ENCODE measurements around the gene NXPE3.
"Not testable (repeated sequence)": the region's sequence is repeated elsewhere in the genome, so short reads cannot be mapped to it uniquely, and the experiment has no call there.

Gene NXPE3

DNA sequence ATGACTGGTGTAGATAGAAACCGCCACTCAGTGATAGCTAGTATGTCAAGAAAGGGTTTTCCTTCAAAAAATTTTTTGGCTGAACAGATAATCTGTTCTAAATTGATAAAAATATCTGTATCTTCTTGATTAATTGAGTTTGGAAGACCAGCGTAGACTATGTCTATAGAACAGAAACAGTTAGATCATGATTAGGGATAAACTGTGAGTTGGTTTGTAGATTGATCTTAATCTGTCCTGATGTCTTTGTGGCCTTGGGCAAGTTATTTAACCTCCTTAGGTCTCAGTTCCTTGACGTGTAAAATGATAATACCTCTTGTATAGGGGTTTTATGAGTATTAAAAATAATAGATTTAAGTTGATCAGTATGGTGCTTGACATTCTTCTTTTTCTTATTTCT, 75.0 kb downstream of the NXPE3 start:
- no peak for DNase-seq

DNA sequence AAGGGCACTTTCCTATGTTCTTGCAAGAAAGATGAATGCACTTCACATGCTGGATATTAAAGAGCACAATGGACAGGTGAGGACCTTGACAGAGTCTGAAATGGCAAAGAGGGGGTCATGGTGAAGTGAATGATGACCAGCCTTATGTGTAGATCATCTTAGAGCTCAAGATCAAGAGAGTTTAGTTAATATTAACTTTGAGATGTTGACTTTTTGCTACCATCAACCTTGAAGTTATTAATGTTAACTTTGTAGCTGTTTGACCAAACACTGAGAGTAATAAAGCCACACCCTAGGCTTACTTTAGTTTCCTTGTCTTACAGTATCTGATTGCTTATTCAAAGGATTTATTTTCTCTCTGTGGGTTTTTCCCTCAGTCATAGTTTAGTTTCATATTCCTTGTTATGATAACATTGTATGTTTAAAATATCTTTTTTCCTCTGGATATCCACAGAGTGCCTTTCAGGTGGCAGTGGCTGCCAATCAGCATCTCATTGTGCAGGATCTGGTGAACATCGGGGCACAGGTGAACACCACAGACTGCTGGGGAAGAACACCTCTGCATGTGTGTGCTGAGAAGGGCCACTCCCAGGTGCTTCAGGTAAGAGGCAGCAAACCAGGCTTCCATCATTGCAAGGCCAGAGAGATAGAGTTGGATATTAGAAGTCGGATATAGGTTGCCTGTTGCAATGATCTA, 75.7 kb downstream of the NXPE3 start:
- no peak for DNase-seq

DNA sequence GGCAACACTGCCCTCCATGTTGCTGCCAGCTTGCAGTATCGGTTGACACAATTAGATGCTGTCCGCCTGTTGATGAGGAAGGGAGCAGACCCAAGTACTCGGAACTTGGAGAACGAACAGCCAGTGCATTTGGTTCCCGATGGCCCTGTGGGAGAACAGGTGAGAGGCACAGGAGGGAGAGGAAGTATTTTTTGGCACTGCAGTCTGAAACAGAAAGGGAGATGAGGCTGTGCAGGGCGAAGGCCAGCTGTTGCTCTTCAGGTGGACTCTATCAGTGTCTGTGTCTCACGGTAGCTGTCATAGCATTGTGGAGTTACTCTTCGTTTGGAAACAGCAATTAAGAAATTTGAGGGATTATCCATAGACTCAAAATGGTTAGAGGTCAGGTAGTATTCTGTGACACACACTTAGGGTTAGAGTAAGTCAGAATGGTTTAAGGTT, 78.3 kb downstream of the NXPE3 start:
- no peak for DNase-seq

DNA sequence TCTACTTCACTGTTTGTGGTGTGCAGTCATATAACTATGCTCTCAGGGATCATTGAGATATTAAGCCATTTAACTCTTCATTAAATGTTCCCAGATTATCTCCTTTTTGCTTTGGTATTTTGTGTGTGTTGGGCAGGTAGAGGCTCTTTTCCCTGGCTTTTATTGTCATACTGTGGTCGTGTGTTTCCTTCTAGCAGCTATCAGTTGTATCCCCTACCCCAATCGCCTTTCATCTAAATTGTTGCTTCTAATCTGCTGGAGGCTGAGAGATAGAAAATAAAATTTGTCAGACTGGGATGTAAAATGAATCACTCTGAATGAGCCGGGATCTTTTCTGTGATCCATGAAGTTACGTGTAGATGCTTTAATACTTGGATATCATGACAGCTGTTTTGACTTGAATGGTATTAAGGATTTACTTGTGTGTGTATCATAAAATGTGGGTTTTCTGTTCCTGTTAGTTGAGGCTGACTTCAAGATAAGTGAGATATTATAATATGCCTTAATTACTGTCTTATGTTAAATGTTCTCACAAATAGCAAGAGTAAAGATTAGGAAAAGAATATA, 79.5 kb downstream of the NXPE3 start:
- DNase-seq = no peak

DNA sequence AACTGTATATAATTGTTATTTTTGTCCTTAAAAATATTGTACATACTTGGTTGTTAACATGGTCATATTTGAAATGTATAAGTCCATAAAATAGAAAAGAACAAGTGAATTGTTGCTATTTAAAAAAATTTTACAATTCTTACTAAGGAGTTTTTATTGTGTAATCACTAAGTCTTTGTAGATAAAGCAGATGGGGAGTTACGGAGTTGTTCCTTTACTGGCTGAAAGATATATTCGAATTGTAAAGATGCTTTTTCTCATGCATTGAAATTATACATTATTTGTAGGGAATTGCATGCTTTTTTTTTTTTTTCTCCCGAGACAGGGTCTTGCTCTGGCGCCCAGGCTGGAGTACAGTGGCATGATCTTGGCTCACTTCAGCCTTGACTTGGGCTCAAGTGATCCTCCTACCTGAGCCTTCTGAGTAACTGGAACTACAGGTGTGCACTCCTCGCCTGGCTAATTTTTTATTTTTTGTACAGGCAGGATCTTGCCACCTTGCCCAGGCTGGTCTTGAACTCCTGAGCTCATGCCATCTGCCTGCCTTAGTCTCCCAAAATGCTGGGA, 81.0 kb downstream of the NXPE3 start:
- DNase-seq = no peak

DNA sequence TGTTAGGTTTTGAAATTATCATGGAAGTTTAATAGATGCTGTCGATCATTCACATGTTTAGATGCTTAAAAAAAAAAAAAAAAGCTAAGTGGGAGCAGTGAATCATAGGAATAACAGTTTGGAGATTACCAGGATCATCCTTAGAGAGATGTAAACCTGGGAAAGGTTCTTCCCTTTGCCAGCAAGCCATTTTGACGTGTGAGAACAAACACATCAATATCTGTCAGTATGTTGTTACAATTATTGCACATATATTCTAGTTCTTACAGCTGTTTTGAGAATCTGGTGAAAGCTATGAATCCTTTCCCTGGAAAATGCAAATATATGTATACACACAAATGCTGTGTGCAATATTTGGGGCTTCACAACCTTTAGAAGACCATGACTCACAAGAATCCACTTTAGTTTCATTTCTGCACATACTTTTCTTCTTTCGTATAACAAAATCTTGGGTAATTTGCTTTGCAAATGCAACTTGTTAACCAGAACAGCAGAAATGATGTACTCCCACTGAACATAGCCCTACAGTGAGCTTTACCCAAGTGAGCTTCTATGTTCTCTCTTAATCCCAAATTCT, 82.3 kb downstream of the NXPE3 start:
- no peak for DNase-seq

DNA sequence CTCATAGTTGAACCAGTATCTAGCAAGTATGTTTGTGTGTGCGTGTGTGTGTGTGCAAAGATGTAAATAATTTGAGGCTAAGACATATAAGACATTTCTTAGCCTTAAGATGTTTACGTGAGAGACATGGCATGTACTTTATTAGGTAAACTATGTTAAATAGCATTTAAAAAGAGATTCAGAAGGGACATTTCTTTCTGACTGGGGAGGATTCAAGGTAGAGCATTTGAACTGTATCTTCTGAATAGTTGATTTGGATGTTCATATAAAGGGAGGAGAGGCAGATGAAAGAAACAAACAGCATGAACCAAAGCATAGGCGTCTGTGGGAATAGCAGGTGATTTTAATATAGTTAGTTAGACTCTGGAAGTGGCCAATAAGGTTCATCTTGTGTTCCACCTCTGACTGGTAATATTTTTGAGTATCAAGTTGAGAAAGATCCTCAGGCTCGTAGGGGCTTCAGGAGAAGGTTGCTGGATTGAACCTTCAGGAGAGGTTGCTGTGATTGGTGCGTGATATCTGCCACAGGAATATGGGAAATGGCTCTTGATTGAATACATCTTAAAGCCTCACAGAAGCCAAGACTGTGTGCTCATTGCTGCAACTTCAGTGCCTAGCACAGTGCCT, 82.9 kb downstream of the NXPE3 start:
- DNase-seq = no peak

DNA sequence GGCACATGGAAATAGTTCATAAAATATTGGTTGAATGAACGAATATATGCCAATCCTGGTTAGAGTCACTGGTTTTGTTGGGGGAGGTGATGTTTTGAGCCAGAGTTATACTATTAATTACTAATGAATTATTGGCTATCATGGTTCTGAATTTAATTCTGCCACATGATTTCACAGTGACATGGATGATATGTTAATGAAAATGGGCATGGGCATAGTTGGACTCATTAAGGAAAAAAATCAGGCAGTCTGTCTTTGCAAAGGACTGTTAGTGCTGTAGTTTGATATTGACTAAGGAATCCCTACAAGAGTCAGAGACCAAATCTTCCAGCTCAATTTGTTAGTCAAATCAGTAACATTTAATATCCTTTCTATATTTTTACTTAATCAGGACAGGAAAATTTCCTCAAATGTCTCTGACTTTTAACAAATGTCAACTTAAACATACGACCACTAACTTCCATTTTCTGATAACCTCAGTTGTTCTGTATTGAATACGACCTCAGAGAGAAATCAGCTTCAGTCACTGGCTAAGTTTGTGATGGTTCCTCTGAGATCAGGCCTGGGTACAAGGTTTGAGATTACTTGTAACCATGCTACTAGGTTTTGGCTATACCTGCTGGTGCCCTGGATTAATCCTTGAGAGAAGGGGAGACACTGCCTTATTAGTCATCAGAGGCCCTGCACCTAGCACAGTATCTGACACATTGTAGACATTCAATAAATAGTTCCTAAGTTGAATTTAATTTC, 83.6 kb downstream of the NXPE3 start:
- no peak for DNase-seq

DNA sequence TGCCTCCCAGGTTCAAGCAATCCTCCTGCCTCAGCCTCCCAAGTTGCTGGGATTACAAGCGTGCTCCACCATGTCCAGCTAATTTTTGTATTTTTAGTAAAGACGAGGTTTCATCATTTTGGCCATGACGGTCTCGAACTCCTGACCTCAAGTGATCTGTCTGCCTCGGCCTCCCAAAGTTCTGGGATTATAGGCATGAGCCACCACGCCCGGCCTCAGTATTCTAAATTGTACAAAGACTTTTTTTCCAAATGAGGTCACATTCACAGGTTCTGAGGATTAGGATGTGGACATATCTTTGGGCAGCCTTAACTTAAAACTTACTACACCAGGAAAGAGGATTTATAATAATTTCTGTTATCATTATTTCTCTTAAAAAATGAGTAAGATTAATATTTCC, 85.9 kb downstream of the NXPE3 start:
- not testable (repeated sequence) for DNase-seq

DNA sequence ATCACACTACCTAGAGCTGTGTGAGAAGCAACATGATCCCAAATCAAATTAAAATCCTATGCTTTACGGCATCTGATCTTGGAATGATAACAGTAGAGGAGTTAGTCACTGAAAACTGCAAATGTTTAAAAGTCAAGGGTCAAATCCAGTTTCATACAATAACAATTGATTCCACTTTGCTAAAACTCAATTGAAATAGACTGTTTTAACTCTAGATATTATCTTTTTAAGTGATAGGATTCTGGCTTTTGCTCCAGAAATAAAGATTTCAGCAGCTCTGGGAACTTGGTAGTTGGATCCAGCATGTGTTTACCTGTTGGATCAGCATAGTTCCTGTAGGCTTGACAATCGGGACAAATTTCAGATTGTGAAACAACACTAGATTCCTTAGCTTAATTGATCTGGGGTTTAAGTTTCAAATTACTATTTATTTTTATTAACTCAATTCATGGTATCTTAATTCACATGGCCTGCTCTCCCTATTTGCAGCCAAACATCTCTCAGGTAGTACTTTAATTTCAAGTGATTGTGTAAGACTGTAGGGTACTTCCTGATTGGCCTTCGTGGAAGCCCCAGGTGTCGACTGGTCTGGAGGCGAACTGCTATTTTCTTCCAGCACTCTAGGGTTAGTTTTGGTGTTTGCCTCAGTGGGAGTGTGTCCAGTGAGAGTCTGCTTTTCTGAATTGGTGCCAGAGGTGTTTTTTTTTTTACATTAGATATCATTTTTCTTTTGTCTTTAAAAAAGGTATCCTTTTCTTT, 86.9 kb downstream of the NXPE3 start:
- no peak for DNase-seq

DNA sequence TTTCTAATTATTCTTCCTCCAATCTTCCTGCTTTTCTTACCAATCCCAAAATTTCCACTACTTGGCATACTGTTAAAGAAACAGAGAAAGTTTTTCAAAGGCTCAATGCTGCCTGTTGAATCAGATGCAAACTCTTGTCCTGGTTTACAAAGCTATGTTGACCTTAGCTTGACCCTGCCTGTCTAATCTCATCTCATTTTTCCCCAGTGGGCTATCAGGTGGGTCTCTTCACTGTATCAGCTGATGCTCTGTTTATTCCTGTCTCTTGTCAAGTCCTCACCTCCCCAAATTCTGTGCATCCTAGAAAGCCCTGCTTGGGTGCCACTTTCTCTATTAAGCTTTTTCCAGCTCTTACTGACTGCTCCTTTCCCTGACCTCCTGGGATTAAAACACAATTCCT, 88.5 kb downstream of the NXPE3 start:
- no peak for DNase-seq

DNA sequence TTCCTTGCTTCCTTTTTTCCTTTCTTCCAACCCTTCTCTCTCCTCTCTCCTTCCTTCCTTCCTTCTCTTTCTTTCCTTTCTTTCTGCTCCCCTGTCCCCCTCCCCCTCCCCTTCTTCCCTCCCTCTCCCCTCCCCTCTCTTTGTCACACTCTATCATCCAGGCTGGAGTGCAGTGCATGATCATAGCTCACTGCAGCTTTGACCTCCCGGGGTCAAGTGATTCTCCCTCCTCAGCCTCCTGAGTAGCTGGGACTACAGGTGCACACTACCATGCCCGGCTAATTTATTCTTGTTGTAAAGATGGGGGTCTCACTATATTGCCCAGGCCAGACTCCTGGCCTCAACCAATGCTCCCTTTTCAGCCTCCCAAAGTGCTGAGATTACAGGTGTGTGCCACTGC, 89.0 kb downstream of the NXPE3 start:
- no peak for DNase-seq

DNA sequence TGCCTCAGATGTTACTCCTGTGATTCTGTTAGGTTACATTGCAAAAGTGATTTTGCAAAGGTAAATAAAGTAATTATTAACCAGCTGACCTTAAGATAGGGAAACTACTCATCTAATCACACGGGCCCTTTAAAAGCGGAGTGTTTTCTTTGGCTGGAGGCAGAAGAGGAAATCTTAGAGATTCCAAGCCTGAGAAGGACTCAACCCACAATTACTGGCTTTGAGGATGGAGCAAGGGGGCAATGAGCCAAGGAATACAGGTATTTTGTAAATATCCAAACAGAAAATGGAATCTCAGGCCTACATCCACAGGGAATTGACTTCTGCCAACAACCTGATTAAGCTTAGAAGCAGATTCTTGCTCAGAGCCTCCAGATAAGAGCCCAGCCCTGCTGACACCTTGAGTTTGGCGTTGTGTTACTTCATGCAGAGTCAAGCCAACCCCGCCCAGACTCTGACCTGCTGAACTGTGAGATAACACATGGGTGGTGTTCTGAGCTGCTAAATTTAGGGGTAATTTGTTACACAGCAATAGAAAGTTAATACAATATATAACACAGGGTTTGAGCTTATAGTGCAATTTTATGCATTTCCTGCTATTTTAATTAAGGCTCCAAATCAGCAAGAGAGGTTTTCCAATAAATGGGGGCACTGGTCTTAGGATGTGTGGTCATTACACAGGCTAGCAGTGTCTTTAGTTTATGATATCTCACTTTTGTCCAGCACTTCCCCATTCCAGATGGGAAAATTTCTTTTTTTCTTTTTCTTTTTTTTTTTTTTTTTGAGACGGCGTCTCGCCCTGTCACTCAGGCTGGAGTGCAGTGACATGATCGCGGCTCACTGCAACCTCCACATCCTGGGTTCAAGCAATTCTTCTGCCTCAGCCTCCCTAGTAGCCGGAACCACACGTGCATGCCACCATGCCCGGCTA, 89.8 kb downstream of the NXPE3 start:
- no peak for DNase-seq

DNA sequence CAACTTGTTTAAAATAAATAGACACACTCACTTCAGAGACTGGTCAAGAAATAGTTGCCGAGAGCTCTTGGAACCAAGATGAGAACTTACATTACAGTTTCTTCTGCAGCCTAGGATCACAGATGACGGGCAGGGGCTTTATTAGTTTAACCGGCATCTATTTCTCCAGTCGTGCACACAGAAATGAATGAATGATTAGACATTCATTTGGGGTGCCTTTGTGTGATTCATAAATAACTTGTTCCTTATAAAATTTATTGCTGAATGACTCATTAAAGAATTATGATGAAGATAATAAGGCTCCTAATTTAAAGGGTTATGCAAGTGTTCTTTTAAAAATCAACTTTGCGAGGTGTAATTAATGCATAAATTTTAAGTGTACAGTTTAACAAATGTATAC, 91.1 kb downstream of the NXPE3 start:
- no peak for DNase-seq

DNA sequence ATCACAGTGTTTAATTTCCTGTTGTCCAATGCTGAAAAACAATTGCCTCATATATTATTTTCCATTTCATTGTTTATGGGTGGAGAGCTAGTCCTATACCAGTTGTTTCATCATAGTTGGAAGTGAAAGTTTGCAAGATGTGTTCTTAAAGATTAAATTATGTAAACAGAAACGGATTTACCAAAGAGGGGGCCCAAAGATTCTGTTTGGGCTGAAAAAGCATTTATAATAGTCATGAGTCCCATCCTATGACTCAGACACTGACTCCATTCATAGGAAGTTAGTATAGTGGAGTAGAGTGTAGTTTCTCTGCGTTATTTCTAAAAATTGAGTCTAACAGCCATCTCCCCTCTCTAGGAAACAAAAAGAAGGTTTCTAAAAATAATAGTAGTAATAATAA, 94.6 kb downstream of the NXPE3 start:
- no peak for DNase-seq

DNA sequence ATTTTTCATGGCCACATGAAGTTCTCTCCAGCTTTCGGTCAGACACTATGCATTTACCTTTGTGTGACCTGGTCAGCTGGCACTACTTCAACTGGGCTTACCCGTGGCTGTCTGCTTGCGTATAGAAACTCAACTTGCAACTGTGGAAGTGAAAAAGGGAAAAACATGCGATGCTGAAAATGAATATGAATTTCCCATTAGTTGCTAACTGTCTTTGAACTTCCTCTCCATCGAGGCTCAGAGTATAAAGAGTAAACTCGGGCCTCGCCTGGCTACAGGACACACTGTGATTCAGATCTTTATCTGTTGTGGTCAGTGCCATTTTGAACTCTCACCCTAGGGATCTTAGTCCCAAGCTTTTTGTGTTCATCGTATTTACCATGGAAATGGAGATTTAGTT, 97.1 kb downstream of the NXPE3 start:
- no peak for DNase-seq

All from DMS 273 treated with DMSO at 0.1 percent for 48 hours (cell line).